ENCODE data around the gene PARP1. TPM values are rescaled to one million over a fixed set of nuclear protein-coding genes. Genes with fewer than 3 reads are reported as not detected.

Gene PARP1
- total RNA-seq, 1 experiment from 2014 or later: 376 TPM

DNA sequence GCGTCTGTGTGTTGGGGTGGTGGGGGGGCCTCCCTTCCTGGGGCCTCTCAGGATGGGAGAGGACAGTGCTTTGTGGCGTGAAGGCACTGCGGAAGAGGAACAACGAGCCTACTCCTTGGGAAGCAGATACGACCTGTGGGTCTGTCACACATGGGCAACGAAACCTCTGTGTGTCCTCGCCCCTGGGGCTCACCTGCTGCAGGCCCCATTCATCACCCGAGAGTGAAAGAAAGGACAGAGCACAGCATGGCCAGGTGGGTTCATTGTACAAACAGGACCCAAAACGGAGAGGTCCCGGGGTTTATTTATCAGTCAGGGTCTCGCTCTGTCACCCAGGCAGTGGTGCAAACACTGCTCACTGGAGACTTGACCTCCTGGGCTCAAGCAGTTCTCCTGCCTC lies 58.8 kb downstream of the PARP1 start:
- H3K27me3 Mint-ChIP-seq (ENCODE audit: low read depth): no peaks in the 10 kb centered on the region
- H3K4me1 Mint-ChIP-seq: peaks cover 12% of the 10 kb centered on the region
- ChIA-PET CTCF (no interaction called here), POLR2A (interaction anchor here (0.6 kb wide), 1 partner anchor 687 kb away, joined by 8 read pairs; no protein-coding TSS in a partner anchor)
- TF ChIP-seq, protein P1, sequence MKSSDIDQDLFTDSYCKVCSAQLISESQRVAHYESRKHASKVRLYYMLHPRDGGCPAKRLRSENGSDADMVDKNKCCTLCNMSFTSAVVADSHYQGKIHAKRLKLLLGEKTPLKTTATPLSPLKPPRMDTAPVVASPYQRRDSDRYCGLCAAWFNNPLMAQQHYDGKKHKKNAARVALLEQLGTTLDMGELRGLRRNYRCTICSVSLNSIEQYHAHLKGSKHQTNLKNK (CRISPR knock-in tag; IDR thresholded peaks at IDR 0.05): no peak
- TF ChIP-seq IRF1 (CRISPR knock-in tag; IDR thresholded peaks at IDR 0.05) (no peak), JUN (CRISPR knock-in tag; IDR thresholded peaks at IDR 0.05) (no peak), FOXK1 (CRISPR knock-in tag; IDR thresholded peaks at IDR 0.05) (no peak), MYBL2 (CRISPR knock-in tag; IDR thresholded peaks at IDR 0.05) (no peak), ELF4 (CRISPR knock-in tag; IDR thresholded peaks at IDR 0.05; ENCODE audit: low read depth) (no peak), ESRRA (CRISPR knock-in tag; IDR thresholded peaks at IDR 0.05; ENCODE audit: borderline replicate concordance) (no peak), ATF6 (CRISPR knock-in tag; IDR thresholded peaks at IDR 0.05) (no peak), FOXJ3 (CRISPR knock-in tag; IDR thresholded peaks at IDR 0.05; ENCODE audit: borderline replicate concordance) (no peak), RELA (CRISPR knock-in tag; IDR thresholded peaks at IDR 0.05; ENCODE audit: borderline replicate concordance) (no peak), ZNF317 (CRISPR knock-in tag; IDR thresholded peaks at IDR 0.05; ENCODE audit: borderline replicate concordance, low read depth) (no peak), FOXP1 (CRISPR knock-in tag; IDR thresholded peaks at IDR 0.05; ENCODE audit: borderline replicate concordance) (no peak), ZNF416 (CRISPR knock-in tag; IDR thresholded peaks at IDR 0.05) (no peak), NR2C2 (CRISPR knock-in tag; IDR thresholded peaks at IDR 0.05) (no peak)
- TF ChIP-seq, protein P2, sequence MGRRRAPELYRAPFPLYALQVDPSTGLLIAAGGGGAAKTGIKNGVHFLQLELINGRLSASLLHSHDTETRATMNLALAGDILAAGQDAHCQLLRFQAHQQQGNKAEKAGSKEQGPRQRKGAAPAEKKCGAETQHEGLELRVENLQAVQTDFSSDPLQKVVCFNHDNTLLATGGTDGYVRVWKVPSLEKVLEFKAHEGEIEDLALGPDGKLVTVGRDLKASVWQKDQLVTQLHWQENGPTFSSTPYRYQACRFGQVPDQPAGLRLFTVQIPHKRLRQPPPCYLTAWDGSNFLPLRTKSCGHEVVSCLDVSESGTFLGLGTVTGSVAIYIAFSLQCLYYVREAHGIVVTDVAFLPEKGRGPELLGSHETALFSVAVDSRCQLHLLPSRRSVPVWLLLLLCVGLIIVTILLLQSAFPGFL (CRISPR knock-in tag; IDR thresholded peaks at IDR 0.05; ENCODE audit: borderline replicate concordance): no peak
- TF ChIP-seq, protein P3, sequence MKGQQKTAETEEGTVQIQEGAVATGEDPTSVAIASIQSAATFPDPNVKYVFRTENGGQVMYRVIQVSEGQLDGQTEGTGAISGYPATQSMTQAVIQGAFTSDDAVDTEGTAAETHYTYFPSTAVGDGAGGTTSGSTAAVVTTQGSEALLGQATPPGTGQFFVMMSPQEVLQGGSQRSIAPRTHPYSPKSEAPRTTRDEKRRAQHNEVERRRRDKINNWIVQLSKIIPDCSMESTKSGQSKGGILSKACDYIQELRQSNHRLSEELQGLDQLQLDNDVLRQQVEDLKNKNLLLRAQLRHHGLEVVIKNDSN (CRISPR knock-in tag; IDR thresholded peaks at IDR 0.05): no peak
- no peak overlapping the region for H3K27ac Mint-ChIP-seq
- H3K4me3 Mint-ChIP-seq: no peak overlapping the region
- no peaks in the 10 kb centered on the region for H3K9me3 Mint-ChIP-seq
- ATAC-seq (no peak), DNase-seq (ENCODE audit: low spot score) (no peak)
- no peaks in the 10 kb centered on the region for H3K36me3 Mint-ChIP-seq

- H3K36me3 Mint-ChIP-seq: peaks cover 8% of the 10 kb centered on the region
- ChIA-PET CTCF (interaction anchor here (1.0 to 1.5 kb wide), 3 partner anchors 12 to 219 kb away, joined by 3 to 5 read pairs (median 3); partner anchors contain the start of gene PARP1), POLR2A (no interaction called here)
- H3K27ac Mint-ChIP-seq: no peak overlapping the region
- TF ChIP-seq, protein P4, sequence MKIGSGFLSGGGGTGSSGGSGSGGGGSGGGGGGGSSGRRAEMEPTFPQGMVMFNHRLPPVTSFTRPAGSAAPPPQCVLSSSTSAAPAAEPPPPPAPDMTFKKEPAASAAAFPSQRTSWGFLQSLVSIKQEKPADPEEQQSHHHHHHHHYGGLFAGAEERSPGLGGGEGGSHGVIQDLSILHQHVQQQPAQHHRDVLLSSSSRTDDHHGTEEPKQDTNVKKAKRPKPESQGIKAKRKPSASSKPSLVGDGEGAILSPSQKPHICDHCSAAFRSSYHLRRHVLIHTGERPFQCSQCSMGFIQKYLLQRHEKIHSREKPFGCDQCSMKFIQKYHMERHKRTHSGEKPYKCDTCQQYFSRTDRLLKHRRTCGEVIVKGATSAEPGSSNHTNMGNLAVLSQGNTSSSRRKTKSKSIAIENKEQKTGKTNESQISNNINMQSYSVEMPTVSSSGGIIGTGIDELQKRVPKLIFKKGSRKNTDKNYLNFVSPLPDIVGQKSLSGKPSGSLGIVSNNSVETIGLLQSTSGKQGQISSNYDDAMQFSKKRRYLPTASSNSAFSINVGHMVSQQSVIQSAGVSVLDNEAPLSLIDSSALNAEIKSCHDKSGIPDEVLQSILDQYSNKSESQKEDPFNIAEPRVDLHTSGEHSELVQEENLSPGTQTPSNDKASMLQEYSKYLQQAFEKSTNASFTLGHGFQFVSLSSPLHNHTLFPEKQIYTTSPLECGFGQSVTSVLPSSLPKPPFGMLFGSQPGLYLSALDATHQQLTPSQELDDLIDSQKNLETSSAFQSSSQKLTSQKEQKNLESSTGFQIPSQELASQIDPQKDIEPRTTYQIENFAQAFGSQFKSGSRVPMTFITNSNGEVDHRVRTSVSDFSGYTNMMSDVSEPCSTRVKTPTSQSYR (CRISPR knock-in tag; IDR thresholded peaks at IDR 0.05): no peak
- TF ChIP-seq NFE2L1 (CRISPR knock-in tag; IDR thresholded peaks at IDR 0.05) (no peak), NFATC4 (CRISPR knock-in tag; IDR thresholded peaks at IDR 0.05) (no peak), ZNF138 (CRISPR knock-in tag; conservative IDR thresholded peaks at IDR 0.05) (no peak), SOX15 (CRISPR knock-in tag; IDR thresholded peaks at IDR 0.05) (no peak), SP1 (CRISPR knock-in tag; conservative IDR thresholded peaks at IDR 0.05) (no peak), ZNF396 (CRISPR knock-in tag; IDR thresholded peaks at IDR 0.05; ENCODE audit: borderline replicate concordance) (no peak), RORB (CRISPR knock-in tag; IDR thresholded peaks at IDR 0.05) (no peak), PRRX2 (CRISPR knock-in tag; IDR thresholded peaks at IDR 0.05) (no peak), OVOL2 (CRISPR knock-in tag; IDR thresholded peaks at IDR 0.05; ENCODE audit: borderline replicate concordance) (no peak)
- TF ChIP-seq, protein P5, sequence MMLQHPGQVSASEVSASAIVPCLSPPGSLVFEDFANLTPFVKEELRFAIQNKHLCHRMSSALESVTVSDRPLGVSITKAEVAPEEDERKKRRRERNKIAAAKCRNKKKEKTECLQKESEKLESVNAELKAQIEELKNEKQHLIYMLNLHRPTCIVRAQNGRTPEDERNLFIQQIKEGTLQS (CRISPR knock-in tag; conservative IDR thresholded peaks at IDR 0.05): no peak
- TF ChIP-seq, protein P6, sequence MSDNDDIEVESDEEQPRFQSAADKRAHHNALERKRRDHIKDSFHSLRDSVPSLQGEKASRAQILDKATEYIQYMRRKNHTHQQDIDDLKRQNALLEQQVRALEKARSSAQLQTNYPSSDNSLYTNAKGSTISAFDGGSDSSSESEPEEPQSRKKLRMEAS (CRISPR knock-in tag; IDR thresholded peaks at IDR 0.05): no peak
- peaks cover 9% of the 10 kb centered on the region for H3K27me3 Mint-ChIP-seq (ENCODE audit: low read depth)
- no peaks in the 10 kb centered on the region for H3K4me1 Mint-ChIP-seq
- peaks cover 37% of the 10 kb centered on the region for H3K9me3 Mint-ChIP-seq
- no peak overlapping the region for H3K4me3 Mint-ChIP-seq
- no peak for ATAC-seq
- no peak for DNase-seq (ENCODE audit: low spot score)
Measured at GRCh38 chr1:226344441-226345259, 63.2 kb downstream of the PARP1 start.

All from WTC11 (cell line).